ENCODE measurements around the gene TASP1.
A peak's percentile ranks its signal among the peaks of the same experiment; 100 is the strongest.
"Not testable (repeated sequence)": the region's sequence is repeated elsewhere in the genome, so short reads cannot be mapped to it uniquely, and the experiment has no call there.

Gene TASP1

GRCh38 chr20:13648291-13649228, 9.8 kb upstream of the TASP1 start:
- TF ChIP-seq CTCF (IDR thresholded peaks at IDR 0.05; ENCODE audit: low read depth, low read length, missing control alignments) = no peak
- no peak for DNase-seq (ENCODE audit: low read depth)
- H3K4me3 ChIP-seq (ENCODE audit: low read depth, low read length) = no peak overlapping the region

- TF ChIP-seq CTCF (IDR thresholded peaks at IDR 0.05; ENCODE audit: low read depth, low read length, missing control alignments) = no peak
- DNase-seq (ENCODE audit: low read depth) = no peak
- H3K4me3 ChIP-seq (ENCODE audit: low read depth, low read length) = no peak overlapping the region
Observed at GRCh38 chr20:13644010-13644409, 5.3 kb upstream of the TASP1 start.

GRCh38 chr20:13639150-13639497, 392 bp upstream of the TASP1 start:
- peak overlapping the region; percentile 78 for H3K4me3 ChIP-seq (ENCODE audit: low read depth, low read length)
- no peak for TF ChIP-seq CTCF (IDR thresholded peaks at IDR 0.05; ENCODE audit: low read depth, low read length, missing control alignments)
- DNase-seq (ENCODE audit: low read depth) = no peak

GRCh38 chr20:13638162-13638495, 603 bp downstream of the TASP1 start:
- peak overlapping the region; percentile 78 for H3K4me3 ChIP-seq (ENCODE audit: low read depth, low read length)
- no peak for TF ChIP-seq CTCF (IDR thresholded peaks at IDR 0.05; ENCODE audit: low read depth, low read length, missing control alignments)
- DNase-seq (ENCODE audit: low read depth) = no peak

GRCh38 chr20:13632431-13632830, 6.3 kb downstream of the TASP1 start:
- no peak for TF ChIP-seq CTCF (IDR thresholded peaks at IDR 0.05; ENCODE audit: low read depth, low read length, missing control alignments)
- DNase-seq (ENCODE audit: low read depth) = no peak
- no peak overlapping the region for H3K4me3 ChIP-seq (ENCODE audit: low read depth, low read length)

GRCh38 chr20:13627525-13627924, 11.2 kb downstream of the TASP1 start:
- not testable (repeated sequence) for H3K4me3 ChIP-seq (ENCODE audit: low read depth, low read length); DNase-seq (ENCODE audit: low read depth)

GRCh38 chr20:13626724-13627123, 12.0 kb downstream of the TASP1 start:
- TF ChIP-seq CTCF (IDR thresholded peaks at IDR 0.05; ENCODE audit: low read depth, low read length, missing control alignments) = no peak
- no peak for DNase-seq (ENCODE audit: low read depth)
- H3K4me3 ChIP-seq (ENCODE audit: low read depth, low read length) = no peak overlapping the region

All from GM12864 (cell line).